NOMO-1 (cell line): ENCODE data around the gene ACTL10.
"Not testable (repeated sequence)": the region's sequence is repeated elsewhere in the genome, so short reads cannot be mapped to it uniquely, and the experiment has no call there.

ENCODE experiments used
- DNase-seq, 2 experiments: peaks; one replicate each; lab custom pipeline; 2025; ENCODE audit not compliant: unreplicated experiment in 2 of 2; lab: John Stamatoyannopoulos, UW

Gene ACTL10

GRCh38 chr20:33666293-33667244 is at the start of gene ACTL10:
TSS of gene ACTL10 (plus strand) at chr20:33666943. CDS start at chr20:33667498, 555 bp downstream.
- peak; percentile 99 for DNase-seq

- DNase-seq: no peak
Measured at GRCh38 chr20:33621717-33622400, 44.9 kb upstream of the ACTL10 start.

- no peak for DNase-seq
Measured at GRCh38 chr20:33622705-33623365, 43.9 kb upstream of the ACTL10 start.

GRCh38 chr20:33624399-33624798 is 42.3 kb upstream of the ACTL10 start:
- DNase-seq: no peak

GRCh38 chr20:33626190-33626589 is 40.6 kb upstream of the ACTL10 start:
- no peak for DNase-seq

- DNase-seq: no peak
Measured at GRCh38 chr20:33627577-33628216, 39.0 kb upstream of the ACTL10 start.

- no peak for DNase-seq
Measured at GRCh38 chr20:33629533-33629932, 37.2 kb upstream of the ACTL10 start.

- no peak for DNase-seq
Measured at GRCh38 chr20:33629979-33630378, 36.8 kb upstream of the ACTL10 start.

GRCh38 chr20:33630507-33630906 is 36.2 kb upstream of the ACTL10 start:
- DNase-seq: no peak

- not testable (repeated sequence) for DNase-seq
Measured at GRCh38 chr20:33631910-33632309, 34.8 kb upstream of the ACTL10 start.

DNA sequence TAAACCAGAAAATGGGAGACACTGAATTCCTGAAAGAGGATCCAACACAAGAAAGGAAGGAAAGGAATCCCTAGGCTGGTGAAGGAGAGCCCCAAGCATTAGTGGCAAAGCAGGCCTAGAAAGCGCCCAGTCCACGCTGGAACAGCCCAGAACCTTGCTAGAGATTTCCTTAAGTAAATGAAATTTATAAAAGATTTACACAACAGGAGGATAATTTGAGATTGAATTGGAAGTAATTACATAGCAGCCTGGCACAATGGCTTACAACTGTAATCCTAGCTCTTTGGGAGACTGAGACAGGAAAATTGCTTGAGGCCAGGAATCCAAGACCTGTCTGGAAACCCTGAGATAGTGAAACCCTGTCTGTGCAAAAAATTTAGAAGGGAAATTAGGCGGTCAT is 31.4 kb upstream of the ACTL10 start:
- no peak for DNase-seq

- no peak for DNase-seq
Measured at GRCh38 chr20:33636776-33637175, 30.0 kb upstream of the ACTL10 start.

DNA sequence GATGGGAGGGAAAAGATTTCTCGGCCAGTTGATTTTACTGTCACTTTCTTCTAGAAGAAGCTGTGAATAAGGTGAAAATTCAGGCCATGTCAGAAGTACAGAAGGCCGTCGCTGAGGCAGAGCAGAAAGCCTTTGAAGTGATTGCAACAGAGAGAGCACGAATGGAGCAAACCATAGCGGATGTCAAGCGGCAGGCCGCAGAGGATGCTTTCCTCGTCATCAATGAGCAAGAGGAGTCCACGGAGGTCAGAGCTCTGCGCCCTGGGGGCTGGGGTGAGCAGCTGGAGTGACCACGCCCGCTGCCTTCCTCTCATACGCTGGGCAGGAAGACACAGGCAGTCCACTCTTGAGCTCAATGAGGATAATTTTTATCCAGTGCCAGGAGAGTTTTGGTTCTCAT is 26.5 kb upstream of the ACTL10 start:
- DNase-seq: peak in 1 of 2 experiments; percentile 4

DNA sequence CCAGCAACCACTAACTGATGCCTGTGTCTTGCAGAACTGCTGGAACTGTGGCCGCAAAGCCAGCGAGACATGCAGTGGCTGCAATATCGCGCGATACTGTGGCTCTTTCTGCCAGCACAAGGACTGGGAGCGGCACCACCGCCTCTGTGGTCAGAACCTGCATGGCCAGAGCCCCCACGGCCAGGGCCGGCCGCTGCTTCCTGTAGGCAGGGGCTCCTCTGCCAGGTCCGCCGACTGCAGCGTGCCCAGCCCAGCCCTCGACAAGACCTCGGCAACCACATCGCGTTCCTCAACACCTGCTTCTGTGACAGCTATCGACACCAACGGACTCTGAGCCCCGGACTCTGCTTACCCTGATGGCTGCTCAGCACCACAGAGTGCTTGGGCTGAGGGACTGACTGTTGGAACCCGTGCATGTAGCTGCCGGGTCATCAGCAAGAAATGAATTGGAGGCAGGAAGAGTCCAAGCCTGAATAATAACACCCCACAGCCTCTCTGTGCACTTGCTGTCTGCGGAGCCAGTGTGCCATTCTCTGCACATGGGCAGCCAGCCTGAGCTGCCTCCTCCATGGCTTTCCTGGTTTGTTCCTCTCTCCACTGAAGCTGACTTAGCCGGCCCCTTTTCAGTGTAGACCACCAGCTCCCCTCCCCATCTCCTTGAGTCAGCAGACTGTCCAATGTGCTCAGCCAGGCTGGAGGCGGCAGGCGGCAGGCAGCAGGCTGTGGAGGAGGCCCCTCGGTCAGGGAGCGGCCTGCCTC is 22.3 kb upstream of the ACTL10 start:
- DNase-seq: no peak

- no peak for DNase-seq
Measured at GRCh38 chr20:33645072-33645358, 21.7 kb upstream of the ACTL10 start.

- DNase-seq: no peak
Measured at GRCh38 chr20:33645396-33645795, 21.3 kb upstream of the ACTL10 start.

GRCh38 chr20:33646191-33646590 is 20.6 kb upstream of the ACTL10 start:
- no peak for DNase-seq

- not testable (repeated sequence) for DNase-seq
Measured at GRCh38 chr20:33646959-33647602, 19.7 kb upstream of the ACTL10 start.

- no peak for DNase-seq
Measured at GRCh38 chr20:33647603-33648395, 18.9 kb upstream of the ACTL10 start.
